Central memory CD8-positive, alpha-beta T cell (primary cell): ENCODE results near the gene TJP2.
"Not testable (repeated sequence)": the region's sequence is repeated elsewhere in the genome, so short reads cannot be mapped to it uniquely, and the experiment has no call there.

ENCODE experiments used
- ATAC-seq: fragments of 150-1000 bp; cut with Tn5 transposase; replicated peaks from 2 replicates; pipeline ENCODE4 v1.10.0; 2022; ENCODE audit warnings: mild to moderate bottlenecking, moderate FRiP score, moderate number of reproducible peaks; ENCODE audit not compliant: poor library complexity, severe bottlenecking; ENCODE audit errors: extremely low read depth
- DNase-seq, 2 donors: peaks; one replicate each; pipeline ENCODE4 v3.0.0; 2021; ENCODE audit warnings: low spot score in 2 of 2
- H3K27ac Mint-ChIP-seq: one replicate; pipeline ENCODE4 v1.8.0; 2022; ENCODE audit warnings: low read depth, mild to moderate bottlenecking, moderate library complexity, mixed read lengths
- H3K27me3 Mint-ChIP-seq: one replicate; pipeline ENCODE4 v1.8.0; 2022; ENCODE audit warnings: mixed read lengths
- H3K36me3 Mint-ChIP-seq: one replicate; pipeline ENCODE4 v1.8.0; 2022; ENCODE audit warnings: mild to moderate bottlenecking, moderate library complexity, mixed read lengths; ENCODE audit not compliant: insufficient read depth
- H3K4me1 Mint-ChIP-seq: one replicate; pipeline ENCODE4 v1.8.0; 2022; ENCODE audit warnings: mixed read lengths
- H3K4me3 Mint-ChIP-seq: one replicate; pipeline ENCODE4 v1.8.0; 2022; ENCODE audit warnings: mild to moderate bottlenecking, moderate library complexity, mixed read lengths
- H3K9me3 Mint-ChIP-seq: one replicate; pipeline ENCODE4 v1.8.0; 2022; ENCODE audit warnings: mixed read lengths

TJP2 gene

DNA sequence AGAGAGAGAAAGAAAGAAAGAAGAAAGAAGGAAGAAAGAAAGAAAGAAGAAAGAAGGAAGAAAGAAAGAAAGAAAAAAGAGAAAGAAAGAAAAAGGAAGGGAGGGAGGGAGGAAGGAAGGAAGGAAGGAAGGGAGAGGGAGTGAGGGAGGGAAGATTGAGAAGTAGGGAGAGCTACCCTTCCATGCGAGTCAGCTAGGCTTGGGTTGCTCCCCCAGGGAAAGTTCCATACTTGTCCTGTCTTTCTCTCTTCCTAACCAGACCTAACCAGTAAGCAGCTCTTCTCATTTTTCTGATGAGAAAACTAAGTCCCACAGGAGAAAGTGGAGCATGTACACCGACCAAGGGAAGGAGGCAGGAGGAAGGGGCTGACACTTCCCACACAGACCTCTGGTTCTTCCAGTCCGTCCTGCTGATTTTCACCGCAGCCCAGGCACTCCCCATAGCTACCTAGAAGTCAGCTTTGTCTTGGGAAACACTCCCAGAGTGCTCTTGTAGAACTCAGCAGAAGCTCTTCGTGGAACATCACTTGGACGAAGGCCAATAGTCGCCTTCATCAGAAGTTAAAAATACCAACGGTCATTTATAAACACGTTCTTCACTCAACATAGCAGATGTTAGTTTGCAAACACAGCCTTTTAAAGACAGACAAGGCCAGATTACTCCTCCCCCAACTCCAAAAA, 121.9 kb downstream of the TJP2 start:
- no peaks in the 10 kb centered on the region for H3K9me3 Mint-ChIP-seq
- H3K4me3 Mint-ChIP-seq, result no peak overlapping the region
- no peak for ATAC-seq
- H3K27me3 Mint-ChIP-seq, result peaks cover 14% of the 10 kb centered on the region
- H3K36me3 Mint-ChIP-seq, result no peaks in the 10 kb centered on the region
- H3K4me1 Mint-ChIP-seq, result no peaks in the 10 kb centered on the region
- DNase-seq, result no peak
- H3K27ac Mint-ChIP-seq, result no peak overlapping the region

DNA sequence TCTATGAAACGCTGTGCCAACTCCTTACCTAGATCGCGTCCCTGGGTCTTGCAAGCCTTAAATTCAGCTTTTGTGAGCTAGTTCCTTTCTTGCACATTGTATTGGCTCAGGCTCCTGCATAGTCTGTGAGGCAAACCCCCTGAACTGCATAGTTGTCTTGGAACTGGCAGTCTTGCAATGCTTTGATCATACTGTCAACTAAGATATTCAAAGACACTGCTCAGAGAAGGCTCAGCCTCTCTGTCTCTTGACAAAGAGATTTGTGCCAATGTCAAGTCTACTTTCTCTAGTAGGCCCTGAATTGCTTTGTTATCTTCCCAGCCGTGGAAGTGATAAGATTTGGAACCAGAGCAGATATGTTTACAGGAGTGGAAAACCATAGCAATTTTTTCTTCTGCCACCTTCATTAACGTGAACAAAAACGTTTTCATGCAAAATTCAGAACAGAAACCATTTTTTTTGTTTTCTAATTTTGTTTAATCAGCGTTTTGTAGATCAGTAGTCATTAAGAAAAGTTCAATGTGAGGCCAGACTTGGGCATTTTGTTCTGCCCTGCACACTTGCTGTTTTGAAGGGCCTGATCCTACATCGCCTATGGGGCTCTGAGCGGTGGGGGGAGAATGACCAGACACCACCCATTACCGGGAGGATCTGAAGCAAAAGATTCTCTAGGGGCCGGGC, 123.4 kb downstream of the TJP2 start:
- DNase-seq (no peak), ATAC-seq (no peak)
- H3K27ac Mint-ChIP-seq, result no peak overlapping the region
- no peaks in the 10 kb centered on the region for H3K9me3 Mint-ChIP-seq
- peaks cover 14% of the 10 kb centered on the region for H3K27me3 Mint-ChIP-seq
- no peaks in the 10 kb centered on the region for H3K4me1 Mint-ChIP-seq
- H3K4me3 Mint-ChIP-seq, result no peak overlapping the region
- no peaks in the 10 kb centered on the region for H3K36me3 Mint-ChIP-seq

DNA sequence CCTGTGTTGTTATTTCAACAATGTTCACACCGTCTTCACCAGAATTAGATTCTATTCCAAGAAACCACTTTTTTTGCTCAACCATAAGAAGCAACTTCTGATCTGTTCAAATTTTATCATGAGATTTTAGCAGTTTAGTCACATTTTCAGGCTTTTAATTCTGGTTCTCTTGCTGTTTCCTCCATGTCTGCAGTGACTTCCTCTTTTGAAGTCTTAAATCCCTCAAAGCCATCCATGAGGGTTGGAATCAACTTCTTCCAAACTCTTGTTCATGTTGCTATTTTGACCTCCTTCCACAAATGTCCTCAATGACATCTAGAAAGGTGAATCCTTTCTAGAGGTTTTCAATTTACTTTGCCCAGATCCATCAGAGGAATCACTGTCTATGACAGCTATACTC, 125.2 kb downstream of the TJP2 start:
- ATAC-seq (no peak), DNase-seq (no peak)
- Mint-ChIP-seq H3K36me3 (no peaks in the 10 kb centered on the region), H3K27me3 (peaks cover 14% of the 10 kb centered on the region), H3K4me3 (no peak overlapping the region), H3K9me3 (no peaks in the 10 kb centered on the region), H3K27ac (no peak overlapping the region), H3K4me1 (no peaks in the 10 kb centered on the region)

DNA sequence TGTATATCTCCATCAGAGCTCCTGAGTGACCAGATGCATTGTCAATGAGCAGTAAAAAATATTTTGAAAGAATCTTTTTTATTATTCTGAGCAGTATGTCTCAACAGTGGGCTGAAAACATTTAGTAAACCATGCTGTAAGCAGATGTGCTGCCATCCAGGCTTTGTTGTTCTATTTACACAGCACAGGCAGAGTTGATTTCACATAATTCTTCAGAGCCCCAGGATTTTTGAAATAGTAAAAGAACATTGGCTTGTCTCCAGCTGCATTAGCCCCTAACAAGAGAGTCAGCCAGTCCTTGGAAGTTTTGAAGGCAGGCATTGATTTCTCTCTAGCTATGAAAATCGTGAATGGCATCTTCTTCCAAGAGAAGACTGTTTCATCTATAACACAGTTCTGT, 125.7 kb downstream of the TJP2 start:
- Mint-ChIP-seq H3K36me3 (no peaks in the 10 kb centered on the region), H3K4me1 (no peaks in the 10 kb centered on the region), H3K27me3 (peaks cover 14% of the 10 kb centered on the region), H3K9me3 (no peaks in the 10 kb centered on the region), H3K27ac (no peak overlapping the region), H3K4me3 (no peak overlapping the region)
- DNase-seq, result no peak
- ATAC-seq, result no peak

DNA sequence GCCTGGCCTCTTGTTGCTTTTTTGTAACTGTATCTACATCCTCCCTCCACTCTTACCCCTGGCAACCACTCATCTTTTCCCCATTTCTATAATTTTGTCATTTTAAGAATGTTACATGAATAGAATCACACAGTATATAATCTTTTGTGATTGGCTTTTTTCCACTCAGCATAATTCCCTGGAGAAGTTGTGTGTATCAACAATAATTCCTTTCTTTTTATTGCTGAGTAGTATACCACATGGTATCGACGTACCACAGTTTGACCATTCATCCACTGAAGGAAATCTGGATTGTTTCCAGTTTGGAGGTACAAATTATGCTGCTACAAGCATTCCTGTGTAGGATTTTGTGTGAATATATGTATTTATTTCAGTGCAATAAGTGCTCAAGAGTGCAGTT, 129.3 kb downstream of the TJP2 start:
- H3K27me3 Mint-ChIP-seq, result peaks cover 11% of the 10 kb centered on the region

DNA sequence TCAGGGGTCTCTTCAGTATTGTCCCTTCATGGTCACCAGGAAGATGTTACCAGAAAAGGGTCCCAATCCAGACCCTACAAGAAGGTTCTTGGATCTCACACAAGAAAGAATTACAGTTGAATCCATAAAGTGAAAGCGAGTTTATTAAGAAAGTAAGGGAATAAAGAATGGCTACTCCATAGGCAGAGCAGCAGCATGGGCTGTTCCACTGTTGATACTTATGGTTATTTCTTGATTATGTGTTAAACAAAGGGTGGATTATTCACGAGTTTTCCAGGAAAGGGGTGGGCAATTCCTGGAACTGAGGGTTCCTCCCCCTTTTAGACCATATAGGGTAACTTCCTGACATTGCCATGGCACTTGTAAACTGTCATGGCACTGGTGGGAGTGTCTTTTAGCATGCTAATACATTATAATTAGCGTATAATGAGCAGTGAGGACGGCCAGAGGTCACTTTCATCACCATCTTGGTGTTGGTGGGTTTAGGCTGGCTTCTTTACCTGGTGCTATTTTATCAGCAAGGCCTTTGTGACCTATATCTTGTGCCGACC, 132.9 kb downstream of the TJP2 start:
- ATAC-seq, H3K36me3 Mint-ChIP-seq, H3K4me1 Mint-ChIP-seq: not testable (repeated sequence)

More for the DNA sequence above, 129.3 kb downstream of the TJP2 start:
- no peaks in the 10 kb centered on the region for H3K36me3 Mint-ChIP-seq
- H3K4me3 Mint-ChIP-seq, result no peak overlapping the region
- ATAC-seq (no peak), DNase-seq (no peak)
- H3K27ac Mint-ChIP-seq, result no peak overlapping the region
- no peaks in the 10 kb centered on the region for H3K9me3 Mint-ChIP-seq
- H3K4me1 Mint-ChIP-seq, result no peaks in the 10 kb centered on the region

DNA sequence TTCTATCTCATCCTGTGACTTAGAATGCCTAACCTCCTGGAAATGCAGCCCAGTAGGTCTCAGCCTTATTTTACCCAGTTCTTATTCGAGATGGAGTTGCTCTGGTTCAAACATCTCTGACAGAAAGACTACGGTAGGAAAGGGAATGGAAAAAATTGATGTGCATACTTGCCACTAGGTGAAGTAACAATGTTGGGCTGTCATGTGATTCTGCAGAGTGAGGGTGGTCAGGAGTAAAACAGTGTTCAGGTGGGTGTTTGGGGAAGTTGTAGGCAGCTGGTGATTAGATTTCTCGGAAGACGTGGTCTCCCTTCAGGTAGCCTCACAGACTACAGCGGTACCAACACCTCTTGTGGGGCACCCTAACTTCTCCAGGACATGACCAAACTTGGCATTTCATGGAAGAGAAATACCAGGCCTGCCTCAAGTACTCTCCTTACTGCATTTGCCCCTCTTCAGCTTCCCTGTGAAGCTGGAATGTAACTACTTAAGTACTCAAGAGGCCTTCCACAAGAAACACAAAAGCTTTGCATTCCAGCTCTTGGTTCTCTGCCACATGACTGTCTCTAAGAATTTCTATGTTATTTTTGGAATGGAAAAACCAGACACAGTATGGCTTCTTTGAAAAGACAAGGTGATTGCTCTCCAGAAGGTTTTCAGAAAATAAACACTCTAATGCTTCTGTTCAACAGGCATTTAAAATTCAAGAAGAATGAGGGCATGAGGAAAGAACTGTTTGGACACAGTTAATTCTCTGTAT, 133.5 kb downstream of the TJP2 start:
- no peak overlapping the region for H3K4me3 Mint-ChIP-seq
- H3K4me1 Mint-ChIP-seq, result no peaks in the 10 kb centered on the region
- H3K36me3 Mint-ChIP-seq, result no peaks in the 10 kb centered on the region
- no peak overlapping the region for H3K27ac Mint-ChIP-seq
- no peak for ATAC-seq
- peaks cover 5% of the 10 kb centered on the region for H3K9me3 Mint-ChIP-seq
- peaks cover 20% of the 10 kb centered on the region for H3K27me3 Mint-ChIP-seq
- no peak for DNase-seq

More for the DNA sequence above, 132.9 kb downstream of the TJP2 start:
- not testable (repeated sequence) for DNase-seq, H3K9me3 Mint-ChIP-seq, H3K27ac Mint-ChIP-seq, H3K4me3 Mint-ChIP-seq
- peaks cover 20% of the 10 kb centered on the region for H3K27me3 Mint-ChIP-seq

DNA sequence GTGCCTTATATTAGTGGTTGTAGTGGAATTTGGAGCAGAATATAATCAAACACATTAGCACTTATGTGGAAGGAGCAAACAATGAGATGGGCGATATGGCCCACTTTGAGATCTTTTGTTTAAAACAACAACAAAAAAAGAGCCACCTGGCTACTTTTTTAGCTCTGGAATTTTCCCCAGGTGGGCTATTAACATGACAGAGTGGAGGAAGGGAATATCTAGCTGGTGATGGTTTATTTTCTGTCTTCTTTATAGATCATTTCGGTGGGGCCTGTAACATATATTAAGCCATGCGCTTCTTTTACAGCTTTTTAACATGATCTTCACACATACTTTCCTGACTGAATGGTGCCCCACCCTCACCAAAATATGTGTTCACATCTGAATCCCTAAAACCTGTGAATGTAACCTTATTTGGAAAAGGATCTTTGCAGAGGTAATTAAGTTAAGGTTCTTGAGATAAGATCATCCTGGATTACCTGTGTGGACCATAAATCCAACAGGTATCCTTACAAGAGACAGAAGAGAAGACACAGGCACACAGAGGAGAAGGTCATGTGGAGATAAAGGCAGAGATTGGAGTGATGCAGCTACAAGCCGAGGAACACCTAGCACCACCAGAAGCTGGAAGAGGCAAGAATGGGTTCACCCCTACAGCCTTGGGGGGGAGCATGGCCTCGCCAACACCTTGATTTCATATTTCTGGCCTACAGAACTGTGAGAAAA, 134.3 kb downstream of the TJP2 start:
- Mint-ChIP-seq H3K27ac (no peak overlapping the region), H3K4me3 (no peak overlapping the region)
- ATAC-seq, result no peak

DNA sequence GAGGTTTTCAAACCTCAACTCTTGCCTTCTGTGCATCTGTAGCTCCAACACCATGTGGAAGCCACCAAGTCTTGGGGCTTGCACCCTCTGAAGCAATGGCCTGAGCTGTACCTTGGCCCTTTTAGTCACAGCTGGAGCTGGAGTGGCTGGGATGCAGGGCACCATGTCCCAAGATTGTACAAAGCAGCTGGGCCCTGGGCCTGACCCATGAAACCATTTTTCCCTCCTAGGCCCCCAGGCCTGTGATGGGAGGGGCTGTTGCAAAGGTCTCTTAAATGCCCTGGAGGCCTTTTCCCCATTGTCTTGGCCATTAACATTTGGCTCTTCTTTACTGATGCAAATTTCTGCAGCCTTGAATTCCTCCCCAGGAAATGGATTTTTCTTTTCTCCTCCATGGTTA, 139.1 kb downstream of the TJP2 start:
- H3K27me3 Mint-ChIP-seq, result peaks cover 30% of the 10 kb centered on the region
- H3K36me3 Mint-ChIP-seq, result no peaks in the 10 kb centered on the region
- H3K27ac Mint-ChIP-seq, result no peak overlapping the region
- DNase-seq (no peak), ATAC-seq (no peak)
- no peaks in the 10 kb centered on the region for H3K4me1 Mint-ChIP-seq
- peaks cover 13% of the 10 kb centered on the region for H3K9me3 Mint-ChIP-seq
- no peak overlapping the region for H3K4me3 Mint-ChIP-seq

More for the DNA sequence above, 134.3 kb downstream of the TJP2 start:
- peaks cover 20% of the 10 kb centered on the region for H3K27me3 Mint-ChIP-seq
- DNase-seq, result no peak
- H3K36me3 Mint-ChIP-seq, result no peaks in the 10 kb centered on the region
- no peaks in the 10 kb centered on the region for H3K4me1 Mint-ChIP-seq
- H3K9me3 Mint-ChIP-seq, result peaks cover 6% of the 10 kb centered on the region

DNA sequence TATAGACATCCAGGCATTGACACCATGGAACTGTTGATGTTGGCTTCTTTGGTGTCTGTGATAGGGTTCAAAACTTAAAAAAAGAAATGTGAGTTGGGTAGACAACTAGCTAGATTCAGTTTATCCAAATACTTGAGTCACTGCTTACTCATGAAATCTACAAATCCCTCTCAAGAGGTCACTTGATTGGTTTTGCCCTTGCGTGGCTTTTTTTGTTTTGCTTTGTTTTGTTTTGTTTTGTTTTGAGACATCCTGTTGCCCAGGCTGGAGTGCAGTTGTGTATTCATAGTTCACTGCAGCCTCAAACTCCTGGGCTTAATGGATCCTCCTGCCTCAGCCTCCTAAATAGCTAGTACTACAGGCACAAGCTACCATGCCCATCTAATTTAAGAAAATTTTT, 140.5 kb downstream of the TJP2 start:
- Mint-ChIP-seq H3K27ac (no peak overlapping the region), H3K4me3 (no peak overlapping the region), H3K4me1 (no peaks in the 10 kb centered on the region), H3K27me3 (peaks cover 36% of the 10 kb centered on the region), H3K36me3 (no peaks in the 10 kb centered on the region), H3K9me3 (peaks cover 13% of the 10 kb centered on the region)
- ATAC-seq (no peak), DNase-seq (no peak)

DNA sequence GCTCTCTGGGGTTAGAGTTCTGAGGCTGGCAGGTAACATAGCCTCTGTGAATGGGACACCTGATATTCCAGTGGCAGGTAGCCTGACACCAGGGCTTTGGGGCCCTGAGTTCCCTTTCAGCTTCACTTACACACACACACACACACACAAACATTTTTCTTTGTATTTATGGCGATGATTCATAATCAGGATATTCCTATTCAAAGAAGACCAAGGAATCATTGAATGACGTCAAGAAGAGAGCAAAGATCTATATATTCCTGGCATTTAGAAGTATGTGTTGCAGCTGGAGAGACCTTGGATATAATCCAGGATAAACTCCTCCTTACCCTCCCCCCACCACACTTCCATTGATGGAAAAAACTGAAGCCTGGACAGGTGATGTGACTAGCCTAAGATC, 143.0 kb downstream of the TJP2 start:
- H3K4me3 Mint-ChIP-seq, result no peak overlapping the region
- H3K27me3 Mint-ChIP-seq, result peaks cover 54% of the 10 kb centered on the region
- DNase-seq, result no peak
- H3K36me3 Mint-ChIP-seq, result no peaks in the 10 kb centered on the region
- no peak overlapping the region for H3K27ac Mint-ChIP-seq
- no peaks in the 10 kb centered on the region for H3K4me1 Mint-ChIP-seq
- peaks cover 10% of the 10 kb centered on the region for H3K9me3 Mint-ChIP-seq
- no peak for ATAC-seq

DNA sequence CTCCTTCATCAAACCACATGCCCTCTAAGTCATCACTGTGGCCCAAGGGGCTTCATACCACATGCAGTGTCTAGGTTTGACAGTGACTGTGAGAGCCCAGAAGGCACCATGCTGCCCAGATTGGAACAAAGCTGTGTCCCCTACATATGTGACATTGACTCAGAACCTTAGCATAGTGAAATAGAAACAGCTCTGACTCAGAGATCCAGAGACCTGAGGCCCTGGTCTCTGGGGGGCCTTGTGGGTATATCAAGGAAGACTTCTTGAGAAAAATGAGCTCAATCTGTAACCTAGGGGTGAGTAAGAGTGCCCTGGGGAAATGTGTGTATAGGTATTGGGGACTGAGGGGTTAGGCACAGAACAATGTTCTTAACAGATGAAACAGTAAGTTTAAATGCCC, 143.8 kb downstream of the TJP2 start:
- peaks cover 8% of the 10 kb centered on the region for H3K9me3 Mint-ChIP-seq
- DNase-seq, result no peak
- H3K27me3 Mint-ChIP-seq, result peaks cover 58% of the 10 kb centered on the region
- H3K36me3 Mint-ChIP-seq, result no peaks in the 10 kb centered on the region
- no peak for ATAC-seq
- no peak overlapping the region for H3K4me3 Mint-ChIP-seq
- no peak overlapping the region for H3K27ac Mint-ChIP-seq
- H3K4me1 Mint-ChIP-seq, result no peaks in the 10 kb centered on the region
